Activated CD4-positive, alpha-beta T cell treated with anti-CD3 and anti-CD28 coated beads, Interleukin-10, Interleukin-2, amounts not matched to agents 100 ng/mL and 50 ng/mL, durations not matched to agents 16 hours and 8 hours (primary cell): ENCODE results near the gene MAGOH.

ENCODE experiments used
- DNase-seq: peaks from one replicate; pipeline ENCODE4 v3.0.0-alpha.2; 2020

Gene MAGOH

GRCh38 chr1:53270107-53270506, 31.8 kb upstream of the MAGOH start:
- no peak for DNase-seq

DNA sequence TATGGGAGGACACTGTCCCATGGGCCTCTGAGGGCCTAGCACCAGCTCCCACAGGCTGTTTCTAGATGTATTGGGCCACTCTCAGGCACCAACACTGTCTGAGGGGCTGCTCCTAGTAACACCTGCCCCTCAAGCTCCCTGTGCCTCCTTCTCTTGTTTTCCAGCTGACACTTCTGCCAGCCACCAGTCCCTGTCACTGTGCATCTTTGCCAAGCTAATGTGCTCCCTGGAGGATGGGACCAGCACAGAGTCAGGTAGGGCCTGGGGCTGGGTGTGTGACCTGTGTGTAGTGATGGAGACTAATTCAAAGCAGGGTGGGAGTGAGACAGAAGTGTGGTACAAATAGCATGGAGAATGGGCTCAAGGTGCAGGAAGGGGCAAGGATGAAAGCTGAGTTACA, 29.4 kb upstream of the MAGOH start:
- no peak for DNase-seq

GRCh38 chr1:53266038-53266437, 27.7 kb upstream of the MAGOH start:
- DNase-seq = no peak

DNA sequence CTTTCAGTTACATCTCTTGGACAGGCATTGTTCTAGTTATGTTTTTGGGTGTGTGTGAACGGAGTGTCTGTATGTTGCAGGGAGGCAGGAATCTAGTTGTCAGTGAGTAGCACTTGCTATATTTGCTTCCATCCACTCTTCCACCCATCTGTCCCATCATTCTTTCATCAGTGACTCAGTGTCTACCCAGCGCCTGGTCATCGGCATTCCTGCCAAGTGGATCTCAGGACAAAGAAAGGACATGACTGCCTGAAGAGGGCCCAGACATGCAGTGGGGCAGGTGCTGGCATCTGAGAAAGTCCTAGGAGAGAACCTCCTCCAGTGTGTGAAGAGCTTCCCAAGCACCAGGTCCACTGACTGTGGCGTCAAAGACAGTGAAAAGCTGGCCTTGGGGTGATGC, 27.3 kb upstream of the MAGOH start:
- DNase-seq = no peak

- no peak for DNase-seq
Measured at GRCh38 chr1:53264048-53264447, 25.7 kb upstream of the MAGOH start.

DNA sequence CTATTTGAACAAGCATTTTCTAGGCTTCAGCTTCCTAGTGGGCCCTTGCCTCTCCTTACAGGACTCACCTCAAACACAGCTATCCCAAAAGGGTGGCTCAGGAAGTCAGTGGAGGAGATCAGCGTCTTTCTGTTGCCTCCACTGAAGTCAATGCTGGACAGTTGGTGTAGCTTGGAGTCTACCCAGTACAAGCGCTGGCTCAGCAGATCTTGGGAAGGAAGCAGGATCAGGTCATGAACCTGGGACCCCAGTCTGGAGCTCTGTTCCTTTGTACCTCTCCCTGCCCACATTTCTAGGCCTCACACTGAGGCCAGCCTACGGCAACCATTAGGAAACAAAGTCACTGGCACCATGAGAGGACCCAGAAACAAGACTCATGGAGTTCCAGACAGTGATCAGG, 23.7 kb upstream of the MAGOH start:
- no peak for DNase-seq

- no peak for DNase-seq
Measured at GRCh38 chr1:53260631-53261247, 22.4 kb upstream of the MAGOH start.

DNA sequence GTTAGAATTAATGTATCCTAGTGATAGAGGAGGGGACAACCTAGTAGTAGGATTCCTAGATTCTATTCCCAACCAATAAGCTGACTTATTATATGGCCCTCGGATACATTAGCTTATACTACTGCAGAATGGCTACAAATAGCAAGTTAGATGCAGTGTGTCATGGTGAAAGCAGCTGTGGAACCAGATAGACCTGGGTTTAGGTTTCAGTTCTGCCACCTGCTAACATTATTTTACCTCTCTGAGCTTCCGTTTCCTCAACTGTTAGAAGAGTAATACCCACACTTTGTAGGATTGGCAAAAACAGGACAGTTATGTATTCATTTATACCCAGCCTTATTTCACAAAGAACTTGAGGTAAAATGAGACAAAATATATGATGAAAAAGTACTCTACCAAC, 21.6 kb upstream of the MAGOH start:
- no peak for DNase-seq

GRCh38 chr1:53258216-53258615, 19.9 kb upstream of the MAGOH start:
- DNase-seq = no peak

DNA sequence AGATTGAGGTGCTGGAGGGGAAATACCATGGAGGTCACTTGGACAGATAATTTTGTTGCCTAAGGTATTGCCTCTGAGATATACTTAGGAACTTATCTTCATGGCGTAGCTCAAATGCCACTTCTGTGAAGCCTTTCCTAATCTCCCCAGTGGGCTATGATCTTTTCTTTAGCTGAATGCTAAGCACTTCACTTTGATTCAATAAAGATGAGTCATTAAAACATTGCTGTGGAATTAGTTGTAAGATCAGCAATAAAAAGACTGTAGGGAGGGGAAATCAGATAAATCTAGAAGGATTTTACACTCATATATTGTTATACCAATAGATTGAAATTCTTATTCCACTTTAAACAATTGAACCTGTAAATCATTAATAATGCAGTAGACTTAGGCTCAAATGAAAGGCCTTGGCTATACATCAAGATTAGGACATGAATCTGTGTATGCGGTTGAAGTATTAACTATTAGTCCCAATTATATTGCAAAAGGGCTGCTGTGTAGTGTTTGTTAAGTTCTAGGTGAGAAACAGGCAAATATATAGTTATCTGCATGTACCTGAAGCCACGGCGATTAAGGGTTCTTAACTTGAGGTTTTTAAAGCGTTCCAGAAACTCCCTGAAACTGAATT, 19.2 kb upstream of the MAGOH start:
- DNase-seq = no peak

DNA sequence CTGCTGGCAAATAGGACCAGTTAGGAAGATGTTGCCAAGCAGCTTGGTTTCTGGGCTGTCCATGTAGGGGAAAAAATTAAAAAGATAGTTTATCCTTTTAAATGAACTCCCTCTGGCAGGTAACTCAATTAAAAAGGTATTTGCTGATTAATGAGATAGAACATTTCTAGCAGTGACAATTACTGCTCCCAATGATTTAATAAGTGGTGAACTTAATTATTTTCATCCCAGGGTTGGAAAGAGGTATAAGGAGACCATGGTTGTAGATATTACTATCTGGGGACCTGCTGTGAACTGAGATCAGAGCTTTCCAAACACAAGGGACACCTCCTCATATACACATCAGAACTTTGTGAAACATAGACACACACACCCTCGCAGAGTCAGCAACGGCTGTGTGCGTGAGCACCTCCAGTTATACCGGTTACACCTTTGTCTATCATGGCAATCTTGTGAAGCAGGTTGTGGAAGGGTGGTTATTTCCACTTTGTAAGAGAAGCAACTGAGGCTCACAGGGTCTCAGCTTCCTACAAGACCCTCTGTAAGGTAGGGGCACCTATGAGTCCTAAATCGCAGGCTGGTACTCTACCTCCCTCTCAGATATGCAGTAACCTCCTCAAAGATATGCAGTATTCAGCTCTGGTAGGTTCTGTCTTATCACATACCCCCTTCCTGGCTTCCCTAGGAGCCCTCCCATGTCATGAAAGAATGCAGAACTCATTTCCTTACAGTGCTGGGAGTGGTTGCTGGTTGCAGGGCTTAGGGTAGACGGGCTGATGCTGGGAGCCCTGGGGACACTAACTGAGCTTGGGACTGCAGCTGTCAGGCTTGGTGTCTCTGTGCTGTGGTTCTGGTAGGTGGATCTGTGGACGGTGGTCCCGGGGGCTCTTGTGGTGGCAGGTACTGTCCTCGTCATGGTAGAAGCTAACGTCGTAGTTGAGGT, 18.5 kb upstream of the MAGOH start:
- DNase-seq = no peak

GRCh38 chr1:53255031-53255430, 16.7 kb upstream of the MAGOH start:
- DNase-seq = no peak

- DNase-seq = no peak
Measured at GRCh38 chr1:53254011-53254640, 15.8 kb upstream of the MAGOH start.

DNA sequence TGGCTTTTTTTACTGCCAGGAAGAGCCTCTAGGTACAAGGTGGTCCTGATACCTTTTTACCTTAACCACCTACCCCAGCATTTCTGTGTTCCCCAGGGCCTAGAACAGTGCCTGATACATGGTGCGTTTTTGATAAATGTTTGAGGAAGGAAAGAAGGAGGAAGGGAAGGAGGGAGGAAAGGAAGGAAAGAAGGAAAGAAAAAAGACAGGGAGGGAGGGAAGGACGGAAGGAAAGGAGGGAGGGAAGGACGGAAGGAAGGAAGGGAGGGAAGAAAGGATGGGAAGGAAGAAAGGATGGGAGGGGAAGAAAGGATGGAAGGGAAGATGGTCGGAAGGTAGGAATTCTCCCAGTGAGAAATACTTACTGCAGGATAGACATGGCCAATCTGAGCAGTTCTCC, 12.0 kb upstream of the MAGOH start:
- DNase-seq = no peak

GRCh38 chr1:53249706-53250105, 11.4 kb upstream of the MAGOH start:
- no peak for DNase-seq

GRCh38 chr1:53246261-53247134, 8.2 kb upstream of the MAGOH start:
- DNase-seq = no peak

DNA sequence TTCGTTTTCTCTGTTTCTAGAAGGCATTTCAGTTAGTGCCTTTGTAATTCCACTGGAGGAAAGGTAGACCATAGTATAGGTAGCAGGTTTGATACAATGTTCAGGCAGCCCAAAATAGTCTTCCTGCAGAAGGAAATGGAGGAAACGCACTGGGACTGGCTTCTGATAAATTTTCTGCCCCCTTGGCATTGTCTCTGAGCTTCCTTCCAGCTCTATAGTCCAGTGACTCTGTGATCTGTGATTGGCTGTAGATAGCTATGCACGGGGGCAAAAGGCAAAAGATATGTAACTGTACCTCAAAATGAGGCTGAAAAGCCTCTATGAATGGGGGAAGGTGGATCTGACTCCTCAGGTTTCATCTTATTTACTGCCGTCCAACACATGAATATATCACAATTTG, 5.8 kb upstream of the MAGOH start:
- DNase-seq = no peak

GRCh38 chr1:53242381-53242780, 4.1 kb upstream of the MAGOH start:
- no peak for DNase-seq

DNA sequence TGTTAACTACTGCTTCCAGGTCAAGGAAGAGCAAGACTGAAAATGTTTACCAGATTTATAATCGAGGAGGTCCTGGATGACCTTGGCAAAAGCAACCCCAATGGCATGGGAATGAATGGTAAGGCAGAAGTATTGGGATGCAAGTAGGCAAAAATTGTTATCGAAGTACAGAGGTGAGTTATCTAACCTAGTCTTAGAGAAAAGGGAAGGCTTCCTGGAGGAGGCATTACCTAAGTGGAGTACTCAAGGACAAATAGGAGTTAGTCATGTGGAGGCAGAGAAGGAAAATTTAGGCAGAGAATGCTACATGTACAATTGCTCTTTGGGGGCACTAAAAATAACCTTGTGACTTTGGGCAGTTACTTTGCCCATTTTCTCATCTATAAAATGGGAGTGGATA, 3.5 kb upstream of the MAGOH start:
- DNase-seq = no peak

DNA sequence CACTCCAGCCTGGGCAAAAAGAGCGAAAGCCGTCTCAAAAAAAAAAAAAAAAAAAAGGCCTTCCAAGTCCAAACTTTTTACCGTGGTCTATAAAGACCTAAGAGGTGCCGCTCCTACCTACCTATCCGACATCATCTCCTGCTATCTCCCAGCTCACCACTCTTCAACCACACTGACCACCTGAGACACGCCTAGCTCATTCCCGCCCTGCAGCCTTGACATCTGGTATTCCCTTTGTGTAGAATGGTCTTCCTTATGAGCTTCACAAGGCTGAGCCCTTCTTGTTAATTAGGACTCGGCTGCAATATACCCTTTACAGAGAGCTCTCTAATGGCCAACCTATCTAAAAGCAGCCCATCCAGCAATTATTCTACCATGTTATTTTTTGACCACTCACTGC, 680 bp downstream of the MAGOH start:
- DNase-seq = no peak

GRCh38 chr1:53220962-53221286, 17.4 kb downstream of the MAGOH start:
- no peak for DNase-seq

GRCh38 chr1:53220171-53220961, 18.0 kb downstream of the MAGOH start, which contains the start of gene CZIB:
Gene CZIB, minus strand, starts transcription at chr1:53220634. Its CDS starts 59 bp downstream, at chr1:53220575.
- DNase-seq = peak; percentile 97
